ENCODE measurements around the gene ETFBKMT. TPM values are rescaled to one million over a fixed set of nuclear protein-coding genes. Genes with fewer than 3 reads are reported as not detected.
A peak's percentile ranks its signal among the peaks of the same experiment; 100 is the strongest.

ETFBKMT gene
- total RNA-seq, 1 experiment from 2014 or later: 1.6 TPM

GRCh38 chr12:31618228-31619025 is 41.1 kb upstream of the ETFBKMT start:
- ChIA-PET POLR2A (interaction anchor here (0.5 kb wide), 1 partner anchor 98 kb away, joined by 3 read pairs; no protein-coding TSS in a partner anchor), CTCF (no interaction called here)
- Mint-ChIP-seq H3K9me3 (ENCODE audit: unreplicated experiment) (no peaks in the 10 kb centered on the region), H3K4me3 (ENCODE audit: unreplicated experiment) (no peak overlapping the region), H3K27ac (ENCODE audit: unreplicated experiment) (peak overlapping the region; percentile 95), H3K36me3 (ENCODE audit: insufficient read depth, unreplicated experiment) (peaks cover 17% of the 10 kb centered on the region), H3K4me1 (ENCODE audit: low read depth, unreplicated experiment) (peaks cover 11% of the 10 kb centered on the region), H3K27me3 (ENCODE audit: insufficient read depth, unreplicated experiment) (no peaks in the 10 kb centered on the region)
- Histone ChIP-seq H3K4me1 (peaks cover 36% of the 10 kb centered on the region), H3K4me3 (ENCODE audit: low read depth, low read length) (no peak overlapping the region), H3K36me3 (ENCODE audit: control insufficient read depth, insufficient read depth, low read length) (no peaks in the 10 kb centered on the region), H3K9me3 (0 out of 2 replicates have a peak, but pooled peaks cover 7% of the 10 kb centered on the region), H3K27me3 (replicated peaks; ENCODE audit: control insufficient read depth, insufficient read depth, low read length) (no peaks in the 10 kb centered on the region)
- DNase-seq: peak; percentile 55 to 65
- intact Hi-C loops (cut with micrococcal nuclease; ENCODE audit: unreplicated experiment): no loop called here
- no peak for TF ChIP-seq CTCF (IDR thresholded peaks at IDR 0.05; ENCODE audit: insufficient read depth in 1 of 2, low read depth in 1 of 2, low read length in 1 of 2, severe bottlenecking in 1 of 2, unreplicated experiment in 1 of 2)
- BruUV-seq (replicated peaks): no TSS peak

- H3K27ac Mint-ChIP-seq (ENCODE audit: unreplicated experiment): peak overlapping the region; percentile 95
- no peaks in the 10 kb centered on the region for H3K9me3 Mint-ChIP-seq (ENCODE audit: unreplicated experiment)
- no peaks in the 10 kb centered on the region for H3K27me3 Mint-ChIP-seq (ENCODE audit: insufficient read depth, unreplicated experiment)
- H3K9me3 ChIP-seq: 0 out of 2 replicates have a peak, but pooled peaks cover 7% of the 10 kb centered on the region
- TF ChIP-seq CTCF (IDR thresholded peaks at IDR 0.05; ENCODE audit: insufficient read depth in 1 of 2, low read depth in 1 of 2, low read length in 1 of 2, severe bottlenecking in 1 of 2, unreplicated experiment in 1 of 2): no peak
- DNase-seq: peak; percentile 77 to 88
- no peaks in the 10 kb centered on the region for H3K36me3 ChIP-seq (ENCODE audit: control insufficient read depth, insufficient read depth, low read length)
- no peaks in the 10 kb centered on the region for H3K27me3 ChIP-seq (replicated peaks; ENCODE audit: control insufficient read depth, insufficient read depth, low read length)
- ChIA-PET POLR2A (no interaction called here), CTCF (no interaction called here)
- no TSS peak for BruUV-seq (replicated peaks)
- peaks cover 11% of the 10 kb centered on the region for H3K4me1 Mint-ChIP-seq (ENCODE audit: low read depth, unreplicated experiment)
- peaks cover 17% of the 10 kb centered on the region for H3K36me3 Mint-ChIP-seq (ENCODE audit: insufficient read depth, unreplicated experiment)
- H3K4me3 Mint-ChIP-seq (ENCODE audit: unreplicated experiment): peak overlapping the region; percentile 30
- H3K4me1 ChIP-seq: peaks cover 36% of the 10 kb centered on the region
- H3K4me3 ChIP-seq (ENCODE audit: low read depth, low read length): no peak overlapping the region
- intact Hi-C loops (cut with micrococcal nuclease; ENCODE audit: unreplicated experiment): loop anchor here (1.0 kb wide), 3 partner anchors 16 to 249 kb away; partner anchors contain the start of gene DENND5B
Measured at GRCh38 chr12:31620311-31620710, 39.2 kb upstream of the ETFBKMT start.

GRCh38 chr12:31622038-31622437 is 37.5 kb upstream of the ETFBKMT start:
- no peaks in the 10 kb centered on the region for H3K27me3 ChIP-seq (replicated peaks; ENCODE audit: control insufficient read depth, insufficient read depth, low read length)
- no peak overlapping the region for H3K4me3 ChIP-seq (ENCODE audit: low read depth, low read length)
- no peaks in the 10 kb centered on the region for H3K36me3 ChIP-seq (ENCODE audit: control insufficient read depth, insufficient read depth, low read length)
- intact Hi-C loops (cut with micrococcal nuclease; ENCODE audit: unreplicated experiment): no loop called here
- peaks cover 36% of the 10 kb centered on the region for H3K4me1 ChIP-seq
- Mint-ChIP-seq H3K9me3 (ENCODE audit: unreplicated experiment) (no peaks in the 10 kb centered on the region), H3K4me1 (ENCODE audit: low read depth, unreplicated experiment) (peaks cover 11% of the 10 kb centered on the region), H3K27me3 (ENCODE audit: insufficient read depth, unreplicated experiment) (no peaks in the 10 kb centered on the region), H3K4me3 (ENCODE audit: unreplicated experiment) (no peak overlapping the region), H3K36me3 (ENCODE audit: insufficient read depth, unreplicated experiment) (peaks cover 17% of the 10 kb centered on the region), H3K27ac (ENCODE audit: unreplicated experiment) (peak overlapping the region; percentile 95)
- no peak for TF ChIP-seq CTCF (IDR thresholded peaks at IDR 0.05; ENCODE audit: insufficient read depth in 1 of 2, low read depth in 1 of 2, low read length in 1 of 2, severe bottlenecking in 1 of 2, unreplicated experiment in 1 of 2)
- no TSS peak for BruUV-seq (replicated peaks)
- 0 out of 2 replicates have a peak, but pooled peaks cover 7% of the 10 kb centered on the region for H3K9me3 ChIP-seq
- POLR2A ChIA-PET: no interaction called here
- DNase-seq: peak in 1 of 2 experiments; percentile 16
- CTCF ChIA-PET: no interaction called here

Data from Caco-2 (cell line).